Measurements from ENCODE around the gene TMPRSS6. TPM values are rescaled to one million over a fixed set of nuclear protein-coding genes. Genes with fewer than 3 reads are reported as not detected.

Gene TMPRSS6
- total RNA-seq, 1 experiment from 2014 or later, result not detected

Other genes with a start within 250 kb of the TMPRSS6 start
- gene NCF4, start 248.7 kb downstream of the TMPRSS6 start, total RNA-seq (2014; rRNA removed; shearing (Covaris generic); ENCODE audit: low replicate concordance), result not detected in 2 replicates
- 0.09 TPM in 1 of 2 replicates, not detected in the other for gene CSF2RB, start 196.1 kb downstream of the TMPRSS6 start, total RNA-seq (2014; rRNA removed; shearing (Covaris generic); ENCODE audit: low replicate concordance)
- 54.6 and 82.0 TPM in 2 replicates for gene TST, start 90.3 kb downstream of the TMPRSS6 start, total RNA-seq (2014; rRNA removed; shearing (Covaris generic); ENCODE audit: low replicate concordance)
- gene MPST, start 90.0 kb downstream of the TMPRSS6 start, total RNA-seq (2014; rRNA removed; shearing (Covaris generic); ENCODE audit: low replicate concordance), result 168 and 192 TPM in 2 replicates
- gene KCTD17, start 58.0 kb downstream of the TMPRSS6 start, total RNA-seq (2014; rRNA removed; shearing (Covaris generic); ENCODE audit: low replicate concordance), result 29.0 and 38.0 TPM in 2 replicates
- gene IL2RB, start 40.2 kb upstream of the TMPRSS6 start, total RNA-seq (2014; rRNA removed; shearing (Covaris generic); ENCODE audit: low replicate concordance), result 0.06 TPM in 1 of 2 replicates, not detected in the other
- 14.1 and 14.9 TPM in 2 replicates for gene C1QTNF6, start 78.5 kb upstream of the TMPRSS6 start, total RNA-seq (2014; rRNA removed; shearing (Covaris generic); ENCODE audit: low replicate concordance)
- gene SSTR3, start 102.8 kb upstream of the TMPRSS6 start, total RNA-seq (2014; rRNA removed; shearing (Covaris generic); ENCODE audit: low replicate concordance), result not detected in 2 replicates
- 16.2 and 20.6 TPM in 2 replicates for gene RAC2, start 134.6 kb upstream of the TMPRSS6 start, total RNA-seq (2014; rRNA removed; shearing (Covaris generic); ENCODE audit: low replicate concordance)
- 0.98 and 1.3 TPM in 2 replicates for gene CYTH4, start 172.8 kb upstream of the TMPRSS6 start, total RNA-seq (2014; rRNA removed; shearing (Covaris generic); ENCODE audit: low replicate concordance)